Endothelial cell of umbilical vein (primary cell): ENCODE data around the gene ZNF462. TPM values are rescaled to one million over a fixed set of nuclear protein-coding genes. Genes with fewer than 3 reads are reported as not detected.

Experiments
- BruUV-seq: library from RNA; stranded (reverse); fragments of 400-500 nt; replicated peaks from 2 replicates; lab custom pipeline; 2021; lab: Mats Ljungman, UMichigan
- CTCF ChIA-PET: fragments of 300-600, 350-600 bp; sonication (Branson Sonifier 250); formaldehyde crosslinking; loops from one replicate; lab custom pipeline; 2021; ENCODE audit warnings: antibody characterized with exemption, inconsistent platforms; lab: Charles Lee
- POLR2A ChIA-PET: fragments of 300-600, 350-600 bp; sonication (Branson Sonifier 250); formaldehyde crosslinking; loops from one replicate; lab custom pipeline; 2021; ENCODE audit warnings: antibody characterized with exemption, inconsistent platforms; lab: Charles Lee
- DNase-seq: peaks from one replicate; pipeline ENCODE4 v3.0.0-alpha.2; 2011; ENCODE audit warnings: low read depth, low spot score
- FAIRE-seq: peaks from 2 replicates; lab custom pipeline; 2011; peaks lifted over from hg19 to GRCh38; lab: Jason Lieb, UNC
- H2AFZ ChIP-seq: 2 replicates; pipeline ENCODE4 v1.6.0; 2012; ENCODE audit warnings: low read depth, low read length, control low read depth, inconsistent platforms
- H3K27ac ChIP-seq: 2 replicates; pipeline ENCODE4 v1.5.1; 2011; ENCODE audit warnings: low read depth, mild to moderate bottlenecking, control low read depth, low read length, moderate library complexity; ENCODE audit not compliant: insufficient read depth
- H3K27me3 ChIP-seq, 2 experiments: 2 replicates each; pipeline versions ENCODE4 v1.6.0 to v1.6.1; 2011; ENCODE audit warnings: low read length in 2 of 2, mixed read lengths in 1 of 2; ENCODE audit not compliant: control insufficient read depth in 2 of 2, insufficient read depth in 2 of 2
- H3K36me3 ChIP-seq, 2 experiments: 2 replicates in 1 of 2; 3 replicates in 1 of 2; pipeline ENCODE4 v1.5.1; 2011; ENCODE audit warnings: low read length in 2 of 2, mild to moderate bottlenecking in 1 of 2, moderate library complexity in 1 of 2; ENCODE audit not compliant: control insufficient read depth in 2 of 2, insufficient read depth in 2 of 2; ENCODE audit errors: extremely low read depth in 1 of 2
- H3K4me1 ChIP-seq: 3 replicates; pipeline ENCODE4 v1.5.1; 2011; ENCODE audit warnings: mild to moderate bottlenecking, low read length; ENCODE audit not compliant: control insufficient read depth, insufficient read depth; ENCODE audit errors: extremely low read depth
- H3K4me2 ChIP-seq: 2 replicates; pipeline ENCODE4 v1.6.1; 2011; ENCODE audit warnings: low read length, control low read depth, mixed read lengths; ENCODE audit not compliant: insufficient read depth
- H3K4me3 ChIP-seq, 3 experiments: fragments of 200-600 bp in 1 of 3; sonication (generic), shearing (Covaris generic) in 1 of 3; replicated peaks in 1 of 3; 2 replicates each; pipeline ENCODE4 v1.5.1; 2011 to 2016; ENCODE audit warnings: control low read depth in 3 of 3, low read length in 3 of 3, mild to moderate bottlenecking in 2 of 3, inconsistent platforms in 1 of 3, low read depth in 1 of 3, moderate library complexity in 1 of 3; ENCODE audit not compliant: insufficient read depth in 1 of 3
- H3K79me2 ChIP-seq: 2 replicates; pipeline ENCODE4 v1.6.0; 2012; ENCODE audit warnings: low read length, inconsistent platforms; ENCODE audit not compliant: control insufficient read depth, insufficient read depth
- H3K9ac ChIP-seq: replicated peaks from 2 replicates; pipeline ENCODE3; 2011; ENCODE audit warnings: low read length, control low read depth; ENCODE audit not compliant: insufficient read depth; ENCODE audit errors: extremely low read depth
- H3K9me1 ChIP-seq: replicated peaks from 3 replicates; pipeline ENCODE4 v1.6.0; 2011; ENCODE audit warnings: mild to moderate bottlenecking, low read length; ENCODE audit not compliant: control insufficient read depth, insufficient read depth; ENCODE audit errors: extremely low read depth
- H3K9me3 ChIP-seq: replicated peaks from 2 replicates; pipeline ENCODE4 v1.5.1; 2012; ENCODE audit warnings: low read length, inconsistent platforms; ENCODE audit not compliant: control insufficient read depth, insufficient read depth
- H4K20me1 ChIP-seq: replicated peaks from 2 replicates; pipeline ENCODE3; 2011; ENCODE audit warnings: mild to moderate bottlenecking, low read length; ENCODE audit not compliant: control insufficient read depth, insufficient read depth; ENCODE audit errors: extremely low read depth
- CTCF ChIP-seq, 2 donors: IDR thresholded peaks; 1 replicate in 1 of 2; 2 replicates in 1 of 2; pipeline ENCODE4 v1.5.1; 2011; ENCODE audit warnings: low read length in 2 of 2, mild to moderate bottlenecking in 2 of 2, moderate library complexity in 2 of 2, control low read depth in 1 of 2, inconsistent platforms in 1 of 2, low read depth in 1 of 2; ENCODE audit not compliant: insufficient read depth in 1 of 2; ENCODE audit errors: extremely low read depth in 1 of 2
- EZH2 ChIP-seq: IDR thresholded peaks from 2 replicates; pipeline ENCODE4 v1.6.1; 2012; ENCODE audit warnings: borderline replicate concordance, low read depth, mild to moderate bottlenecking, moderate library complexity, low read length, inconsistent platforms; ENCODE audit not compliant: severe bottlenecking
- FOS ChIP-seq: IDR thresholded peaks from 2 replicates; pipeline ENCODE4 v1.6.1; 2011; ENCODE audit warnings: mild to moderate bottlenecking, low read length, moderate library complexity, borderline replicate concordance; ENCODE audit not compliant: insufficient read depth
- GATA2 ChIP-seq: IDR thresholded peaks from 2 replicates; pipeline ENCODE4 v1.7.0; 2011; ENCODE audit warnings: low read depth, mild to moderate bottlenecking, moderate library complexity, mixed read lengths, low read length; ENCODE audit not compliant: insufficient read length, insufficient read depth
- JUN ChIP-seq: IDR thresholded peaks from 2 replicates; pipeline ENCODE4 v1.6.1; 2011; ENCODE audit warnings: borderline replicate concordance, low read depth; ENCODE audit not compliant: insufficient read length, insufficient read depth
- MAX ChIP-seq: IDR thresholded peaks from 2 replicates; pipeline ENCODE4 v1.6.1; 2011; ENCODE audit not compliant: insufficient read depth, insufficient read length
- MYC ChIP-seq: IDR thresholded peaks from one replicate; pipeline ENCODE4 v1.6.1; 2011; ENCODE audit warnings: mild to moderate bottlenecking, low read depth, low read length
- POLR2A ChIP-seq: IDR thresholded peaks from 2 replicates; pipeline ENCODE4 v1.6.1; 2012; ENCODE audit warnings: low read depth, mild to moderate bottlenecking, control low read depth, low read length
- POLR2AphosphoS5 ChIP-seq: IDR thresholded peaks from 2 replicates; pipeline ENCODE4 v1.6.1; 2012; ENCODE audit warnings: low read depth, mild to moderate bottlenecking, control low read depth, low read length, moderate library complexity; ENCODE audit not compliant: insufficient read depth
- dilution Hi-C: fragments of 300-500 bp; cut with MboI; formaldehyde crosslinking; loops from one replicate; pipeline ENCODE4 v1.15.0; 2019; ENCODE audit warnings: low sequenced_read_pairs; ENCODE audit not compliant: extremely low pct_ligation_motif_present
- intact Hi-C: fragments of 100-400 bp; cut with micrococcal nuclease; formaldehyde crosslinking; loops from one replicate; pipeline ENCODE4 v1.10.0; 2022
- polyA plus RNA-seq, 4 experiments: library from polyadenylated mRNA; depleted of rRNA in 3 of 4; stranded (reverse) in 3 of 4; unstranded in 1 of 4; fragments of >200 nt; gene quantifications; 2 replicates each; pipeline versions ENCODE4 v1.2.1 to v1.2.3, GENCODE V29; 2011 to 2012; ENCODE audit warnings: missing spikeins in 1 of 4
- total RNA-seq: library from RNA; stranded (reverse); gene quantifications from 2 replicates; pipeline ENCODE4 v1.2.3, GENCODE V29; 2021

The ZNF462 gene
- total and polyA plus RNA-seq, 2 donors (not counting 3 experiments of a cell fraction or from before 2014, with no cell fraction given): 6.2 to 24.7 TPM

- H4K20me1 ChIP-seq: no peaks in the 10 kb centered on the region
- no peaks in the 10 kb centered on the region for H3K9me3 ChIP-seq
Observed at GRCh38 chr9:106835840-106836239, 27.1 kb upstream of the ZNF462 start.

More at GRCh38 chr9:106835840-106836239, 27.1 kb upstream of the ZNF462 start:
- no peak for DNase-seq
- no peaks in the 10 kb centered on the region for H3K79me2 ChIP-seq
- no TSS peak for BruUV-seq
- no peak overlapping the region for H3K27ac ChIP-seq
- dilution Hi-C loops: no loop called here
- H3K4me3 ChIP-seq: no peak overlapping the region
- ChIA-PET POLR2A (no interaction called here), CTCF (no interaction called here)
- H3K4me1 ChIP-seq: no peaks in the 10 kb centered on the region
- FAIRE-seq: no peak
- H2AFZ ChIP-seq: no peak overlapping the region
- no peak for TF ChIP-seq CTCF (IDR thresholded peaks at IDR 0.05; ENCODE audit: extremely low read depth in 1 of 2, insufficient read depth in 1 of 2, low read depth in 1 of 2, low read length in 2 of 2)
- TF ChIP-seq POLR2A: no peak
- TF ChIP-seq POLR2AphosphoS5: no peak
- no peak for TF ChIP-seq MAX
- no peak for TF ChIP-seq EZH2
- no peak for TF ChIP-seq FOS
- TF ChIP-seq MYC: no peak
- TF ChIP-seq GATA2: no peak
- no peak for TF ChIP-seq JUN
- no peak overlapping the region for H3K9ac ChIP-seq
- no peak overlapping the region for H3K4me2 ChIP-seq
- no peaks in the 10 kb centered on the region for H3K9me1 ChIP-seq
- intact Hi-C loops: no loop called here
- no peaks in the 10 kb centered on the region for H3K36me3 ChIP-seq
- H3K27me3 ChIP-seq: peaks cover 0 to 1% of the 10 kb centered on the region in 2 experiments
